LHCN-M2 (cell line): ENCODE results near the gene NCKAP1. TPM values are rescaled to one million over a fixed set of nuclear protein-coding genes. Genes with fewer than 3 reads are reported as not detected.
A peak's percentile ranks its signal among the peaks of the same experiment; 100 is the strongest.
"Not testable (repeated sequence)": the region's sequence is repeated elsewhere in the genome, so short reads cannot be mapped to it uniquely, and the experiment has no call there.

ENCODE experiments used
- DNase-seq: peaks from one replicate; pipeline ENCODE4 v3.0.0-alpha.2; 2012; ENCODE audit warnings: low read depth
- total RNA-seq: library from RNA; depleted of rRNA; stranded (reverse); fragments of >200 nt; gene quantifications from 2 replicates; pipeline ENCODE4 v1.2.3, GENCODE V29; 2014; rRNA removed

The NCKAP1 gene
- total RNA-seq, 1 experiment from 2014 or later = 168 TPM

- DNase-seq = peak; percentile 82
Measured at GRCh38 chr2:182883451-182883850, 154.8 kb downstream of the NCKAP1 start.

- not testable (repeated sequence) for DNase-seq
Measured at GRCh38 chr2:182880100-182880499, 158.2 kb downstream of the NCKAP1 start.

- not testable (repeated sequence) for DNase-seq
Measured at GRCh38 chr2:182876653-182877052, 161.6 kb downstream of the NCKAP1 start.

GRCh38 chr2:182870227-182870626, 168.0 kb downstream of the NCKAP1 start:
- peak; percentile 24 for DNase-seq

GRCh38 chr2:182868054-182868796, 170.0 kb downstream of the NCKAP1 start:
- DNase-seq = no peak

GRCh38 chr2:182867426-182868053, 170.7 kb downstream of the NCKAP1 start:
- no peak for DNase-seq

GRCh38 chr2:182866461-182867406, 171.5 kb downstream of the NCKAP1 start, which contains the start of gene FRZB:
TSS of gene FRZB (minus strand) at chr2:182866637. CDS start at chr2:182866552, 85 bp downstream.
- DNase-seq = peak; percentile 63

- DNase-seq = no peak
Measured at GRCh38 chr2:182866095-182866460, 172.2 kb downstream of the NCKAP1 start.

- no peak for DNase-seq
Measured at GRCh38 chr2:182864949-182865570, 173.2 kb downstream of the NCKAP1 start.

- DNase-seq = no peak
Measured at GRCh38 chr2:182863642-182864041, 174.6 kb downstream of the NCKAP1 start.

- peak; percentile 14 for DNase-seq
Measured at GRCh38 chr2:182862091-182862490, 176.2 kb downstream of the NCKAP1 start.

GRCh38 chr2:182860858-182861257, 177.4 kb downstream of the NCKAP1 start:
- no peak for DNase-seq

Other genes starting within 250 kb of the NCKAP1 start
- 0.92 and 1.1 TPM in 2 replicates for gene FRZB, start 171.8 kb downstream of the NCKAP1 start, total RNA-seq
- gene DUSP19, start 40.3 kb upstream of the NCKAP1 start, total RNA-seq = 2.8 and 3.5 TPM in 2 replicates
- gene NUP35, start 86.0 kb upstream of the NCKAP1 start, total RNA-seq = 23.8 and 26.7 TPM in 2 replicates